Smooth muscle cell of the coronary artery (primary cell): Measurements from ENCODE around the gene MS4A14. TPM values are rescaled to one million over a fixed set of nuclear protein-coding genes. Genes with fewer than 3 reads are reported as not detected.

Source experiments
- total RNA-seq: library from RNA; depleted of rRNA; stranded (reverse); fragments of >200 nt; gene quantifications from 2 replicates; pipeline ENCODE4 v1.2.3, GENCODE V29; 2014; ENCODE audit warnings: low replicate concordance

Gene MS4A14, protein sequence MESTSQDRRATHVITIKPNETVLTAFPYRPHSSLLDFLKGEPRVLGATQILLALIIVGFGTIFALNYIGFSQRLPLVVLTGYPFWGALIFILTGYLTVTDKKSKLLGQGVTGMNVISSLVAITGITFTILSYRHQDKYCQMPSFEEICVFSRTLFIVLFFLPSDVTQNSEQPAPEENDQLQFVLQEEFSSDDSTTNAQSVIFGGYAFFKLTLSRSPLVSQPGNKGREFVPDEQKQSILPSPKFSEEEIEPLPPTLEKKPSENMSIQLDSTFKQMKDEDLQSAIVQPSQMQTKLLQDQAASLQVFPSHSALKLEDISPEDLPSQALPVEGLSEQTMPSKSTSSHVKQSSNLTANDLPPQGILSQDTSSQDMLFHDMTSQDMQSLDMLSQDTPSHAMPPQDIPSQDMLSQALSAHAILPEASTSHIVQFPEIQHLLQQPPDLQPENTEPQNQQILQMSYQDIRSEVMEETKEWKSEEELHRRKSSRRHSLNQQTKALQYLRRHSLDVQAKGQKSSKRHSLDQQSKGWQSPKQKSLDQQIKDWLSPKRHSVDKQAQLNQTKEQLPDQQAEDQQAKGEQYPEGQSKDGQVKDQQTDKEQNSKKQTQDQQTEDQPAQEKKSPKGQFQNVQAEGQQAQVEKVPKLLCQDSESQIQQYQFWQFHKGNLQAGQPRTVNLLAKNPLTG
- not detected in 2 replicates for total RNA-seq

GRCh38 chr11:60396382-60396781, at the start of gene MS4A14:
Gene MS4A14 (plus strand): TSS chr11:60396459. CDS start chr11:60396579, 120 bp downstream.

GRCh38 chr11:60378354-60378753, 17.9 kb upstream of the MS4A14 start, which contains the start of gene MS4A7:
Gene MS4A7 (plus strand): TSS chr11:60378532. CDS start chr11:60383142, 4,610 bp downstream.

GRCh38 chr11:60429272-60429671, 33.0 kb downstream of the MS4A14 start, which contains the start of gene MS4A5:
Gene MS4A5 (plus strand): TSS chr11:60429572. CDS start chr11:60429675, 103 bp downstream.

GRCh38 chr11:60455531-60456042, 59.3 kb downstream of the MS4A14 start, which contains the start of gene MS4A1:
Gene MS4A1 (plus strand): TSS chr11:60455847. CDS start chr11:60462375, 6,528 bp downstream.

Other genes with a start within 250 kb of the MS4A14 start
- gene MS4A6A, start 213.4 kb upstream of the MS4A14 start, total RNA-seq, result not detected in 2 replicates
- not detected in 2 replicates for gene MS4A4E, start 153.3 kb upstream of the MS4A14 start, total RNA-seq
- gene MS4A4A, start 115.8 kb upstream of the MS4A14 start, total RNA-seq, result not detected in 2 replicates
- gene MS4A6E, start 69.2 kb upstream of the MS4A14 start, total RNA-seq, result not detected in 2 replicates
- not detected in 2 replicates for gene MS4A7, start 17.9 kb upstream of the MS4A14 start, total RNA-seq
- gene MS4A5, start 33.1 kb downstream of the MS4A14 start, total RNA-seq, result not detected in 2 replicates
- gene MS4A1, start 59.4 kb downstream of the MS4A14 start, total RNA-seq, result not detected in 2 replicates
- not detected in 2 replicates for gene MS4A12, start 96.3 kb downstream of the MS4A14 start, total RNA-seq
- not detected in 2 replicates for gene MS4A13, start 118.9 kb downstream of the MS4A14 start, total RNA-seq